ENCODE results near the gene SAFB.

GRCh38 chr19:5676772-5677105 lies 53.9 kb downstream of the SAFB start:
- TF ChIP-seq CTCF (conservative IDR thresholded peaks at IDR 0.05) (no peak), ZFX (IDR thresholded peaks at IDR 0.05) (no peak)
